Measurements from ENCODE around the gene MRM2.

GRCh38 chr7:2281541-2281940 lies 39.5 kb upstream of the MRM2 start:
- TF ChIP-seq CTCF (IDR thresholded peaks at IDR 0.05) (no peak), POLR2A (IDR thresholded peaks at IDR 0.05) (no peak), EP300 (IDR thresholded peaks at IDR 0.05) (no peak), POLR2AphosphoS5 (IDR thresholded peaks at IDR 0.05) (no peak)

Measured in upper lobe of left lung (tissue), 4 donors.